ENCODE results near the gene FGF6. TPM values are rescaled to one million over a fixed set of nuclear protein-coding genes. Genes with fewer than 3 reads are reported as not detected.

The FGF6 gene
- total RNA-seq, 2 donors from 2014 or later = not detected

DNA sequence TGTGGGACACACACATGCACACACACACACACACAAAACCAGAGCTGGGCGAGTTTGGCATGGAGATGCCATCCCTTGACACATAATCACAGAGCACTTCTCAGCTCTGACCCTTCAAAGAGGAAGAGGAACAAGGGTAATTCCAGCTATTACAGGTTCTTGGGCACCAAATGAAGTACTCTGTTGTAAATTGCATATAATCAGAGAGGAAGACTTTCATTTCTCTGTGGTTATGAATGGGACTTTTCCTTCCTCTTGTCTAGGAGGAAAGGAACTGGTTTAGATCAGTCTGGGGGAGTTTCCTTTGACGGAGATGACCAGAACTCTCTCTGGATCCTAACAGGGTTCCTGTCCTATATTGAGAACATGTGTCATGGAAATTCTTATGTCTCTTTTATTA is 26.4 kb upstream of the FGF6 start:
- no peaks in the 10 kb centered on the region for H3K9me3 Mint-ChIP-seq
- Histone ChIP-seq H3K27me3 (ENCODE audit: control insufficient read depth, insufficient read depth, low read length, poor library complexity, severe bottlenecking) (no peaks in the 10 kb centered on the region), H3K4me3 (ENCODE audit: low read length) (no peak overlapping the region), H3K9me3 (ENCODE audit: control insufficient read depth, low read length) (no peaks in the 10 kb centered on the region), H3K36me3 (ENCODE audit: control insufficient read depth, insufficient read depth, low read length) (no peaks in the 10 kb centered on the region), H3K27ac (ENCODE audit: low read depth, low read length) (no peak overlapping the region), H3K9ac (ENCODE audit: extremely low read depth, low read length, poor library complexity, severe bottlenecking) (no peak overlapping the region), H3K4me1 (ENCODE audit: control insufficient read depth, insufficient read depth, low read length) (no peaks in the 10 kb centered on the region)
- no peaks in the 10 kb centered on the region for H3K4me1 Mint-ChIP-seq
- H3K36me3 Mint-ChIP-seq (ENCODE audit: low read depth) = no peaks in the 10 kb centered on the region
- H3K4me3 Mint-ChIP-seq = no peak overlapping the region
- H3K27ac Mint-ChIP-seq = no peak overlapping the region
- TF ChIP-seq, protein P1, sequence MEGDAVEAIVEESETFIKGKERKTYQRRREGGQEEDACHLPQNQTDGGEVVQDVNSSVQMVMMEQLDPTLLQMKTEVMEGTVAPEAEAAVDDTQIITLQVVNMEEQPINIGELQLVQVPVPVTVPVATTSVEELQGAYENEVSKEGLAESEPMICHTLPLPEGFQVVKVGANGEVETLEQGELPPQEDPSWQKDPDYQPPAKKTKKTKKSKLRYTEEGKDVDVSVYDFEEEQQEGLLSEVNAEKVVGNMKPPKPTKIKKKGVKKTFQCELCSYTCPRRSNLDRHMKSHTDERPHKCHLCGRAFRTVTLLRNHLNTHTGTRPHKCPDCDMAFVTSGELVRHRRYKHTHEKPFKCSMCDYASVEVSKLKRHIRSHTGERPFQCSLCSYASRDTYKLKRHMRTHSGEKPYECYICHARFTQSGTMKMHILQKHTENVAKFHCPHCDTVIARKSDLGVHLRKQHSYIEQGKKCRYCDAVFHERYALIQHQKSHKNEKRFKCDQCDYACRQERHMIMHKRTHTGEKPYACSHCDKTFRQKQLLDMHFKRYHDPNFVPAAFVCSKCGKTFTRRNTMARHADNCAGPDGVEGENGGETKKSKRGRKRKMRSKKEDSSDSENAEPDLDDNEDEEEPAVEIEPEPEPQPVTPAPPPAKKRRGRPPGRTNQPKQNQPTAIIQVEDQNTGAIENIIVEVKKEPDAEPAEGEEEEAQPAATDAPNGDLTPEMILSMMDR (conservative IDR thresholded peaks at IDR 0.05) = no peak
- no peak for DNase-seq
- peaks cover 12% of the 10 kb centered on the region for H3K27me3 Mint-ChIP-seq (ENCODE audit: insufficient read depth)
- 80% methylated on average over 1 of the region's 2 CpGs; no CpG with 5 or more reads in 1 of the 2 experiments for WGBS, 2 experiments (ENCODE audit: insufficient coverage in 1 of 2, insufficient read length in 1 of 2)

- H3K4me3 Mint-ChIP-seq = no peak overlapping the region
Observed at GRCh38 chr12:4471256-4471655, 25.6 kb upstream of the FGF6 start.

GRCh38 chr12:4468994-4469393 is 23.4 kb upstream of the FGF6 start:
- Mint-ChIP-seq H3K27ac (no peak overlapping the region), H3K27me3 (ENCODE audit: insufficient read depth) (peaks cover 4% of the 10 kb centered on the region), H3K4me3 (no peak overlapping the region), H3K9me3 (no peaks in the 10 kb centered on the region), H3K36me3 (ENCODE audit: low read depth) (no peaks in the 10 kb centered on the region), H3K4me1 (no peaks in the 10 kb centered on the region)
- Histone ChIP-seq H3K9me3 (ENCODE audit: control insufficient read depth, low read length) (no peaks in the 10 kb centered on the region), H3K27ac (ENCODE audit: low read depth, low read length) (no peak overlapping the region), H3K36me3 (ENCODE audit: control insufficient read depth, insufficient read depth, low read length) (no peaks in the 10 kb centered on the region), H3K27me3 (ENCODE audit: control insufficient read depth, insufficient read depth, low read length, poor library complexity, severe bottlenecking) (no peaks in the 10 kb centered on the region), H3K4me1 (ENCODE audit: control insufficient read depth, insufficient read depth, low read length) (no peaks in the 10 kb centered on the region), H3K4me3 (ENCODE audit: low read length) (no peak overlapping the region), H3K9ac (ENCODE audit: extremely low read depth, low read length, poor library complexity, severe bottlenecking) (no peak overlapping the region)
- DNase-seq = no peak
- TF ChIP-seq, protein P1 (conservative IDR thresholded peaks at IDR 0.05) = no peak

More at GRCh38 chr12:4471256-4471655, 25.6 kb upstream of the FGF6 start:
- H3K27ac ChIP-seq (ENCODE audit: low read depth, low read length) = no peak overlapping the region
- H3K9me3 ChIP-seq (ENCODE audit: control insufficient read depth, low read length) = no peaks in the 10 kb centered on the region
- WGBS, 2 experiments (ENCODE audit: insufficient coverage in 1 of 2, insufficient read length in 1 of 2) = 96 to 100% methylated on average over 4 of the region's 4 CpGs
- H3K4me3 ChIP-seq (ENCODE audit: low read length) = no peak overlapping the region
- Mint-ChIP-seq H3K36me3 (ENCODE audit: low read depth) (no peaks in the 10 kb centered on the region), H3K27ac (no peak overlapping the region), H3K27me3 (ENCODE audit: insufficient read depth) (peaks cover 11% of the 10 kb centered on the region), H3K9me3 (no peaks in the 10 kb centered on the region), H3K4me1 (no peaks in the 10 kb centered on the region)
- TF ChIP-seq, protein P1 (conservative IDR thresholded peaks at IDR 0.05) = no peak
- H3K36me3 ChIP-seq (ENCODE audit: control insufficient read depth, insufficient read depth, low read length) = no peaks in the 10 kb centered on the region
- H3K4me1 ChIP-seq (ENCODE audit: control insufficient read depth, insufficient read depth, low read length) = no peaks in the 10 kb centered on the region
- no peaks in the 10 kb centered on the region for H3K27me3 ChIP-seq (ENCODE audit: control insufficient read depth, insufficient read depth, low read length, poor library complexity, severe bottlenecking)
- no peak for DNase-seq
- no peak overlapping the region for H3K9ac ChIP-seq (ENCODE audit: extremely low read depth, low read length, poor library complexity, severe bottlenecking)

All from endodermal cell (in vitro differentiated cells).